Astrocyte of the spinal cord (primary cell): ENCODE results near the gene DISC1.

ENCODE experiments used
- DNase-seq: peaks from one replicate; pipeline ENCODE4 v3.0.0; 2011; ENCODE audit warnings: low read depth, low spot score
- H3K4me3 ChIP-seq: 2 replicates; pipeline ENCODE4 v1.5.1; 2011; ENCODE audit warnings: low read depth, mild to moderate bottlenecking, low read length, moderate library complexity
- in situ Hi-C: cut with HindIII; loops from 2 replicates; pipeline ENCODE4 v1.10.0; 2017; ENCODE audit warnings: low sequenced_read_pairs
- TF ChIP-seq, protein P1 (sequence below): IDR thresholded peaks from 2 replicates; pipeline ENCODE4 v1.5.1; 2012; ENCODE audit warnings: low read depth, mild to moderate bottlenecking, low read length, inconsistent platforms

DISC1 gene

GRCh38 chr1:231604276-231604621 is 22.3 kb upstream of the DISC1 start:
- H3K4me3 ChIP-seq, result no peak overlapping the region
- in situ Hi-C loops, result no loop called here
- DNase-seq, result no peak
- TF ChIP-seq, protein P1, sequence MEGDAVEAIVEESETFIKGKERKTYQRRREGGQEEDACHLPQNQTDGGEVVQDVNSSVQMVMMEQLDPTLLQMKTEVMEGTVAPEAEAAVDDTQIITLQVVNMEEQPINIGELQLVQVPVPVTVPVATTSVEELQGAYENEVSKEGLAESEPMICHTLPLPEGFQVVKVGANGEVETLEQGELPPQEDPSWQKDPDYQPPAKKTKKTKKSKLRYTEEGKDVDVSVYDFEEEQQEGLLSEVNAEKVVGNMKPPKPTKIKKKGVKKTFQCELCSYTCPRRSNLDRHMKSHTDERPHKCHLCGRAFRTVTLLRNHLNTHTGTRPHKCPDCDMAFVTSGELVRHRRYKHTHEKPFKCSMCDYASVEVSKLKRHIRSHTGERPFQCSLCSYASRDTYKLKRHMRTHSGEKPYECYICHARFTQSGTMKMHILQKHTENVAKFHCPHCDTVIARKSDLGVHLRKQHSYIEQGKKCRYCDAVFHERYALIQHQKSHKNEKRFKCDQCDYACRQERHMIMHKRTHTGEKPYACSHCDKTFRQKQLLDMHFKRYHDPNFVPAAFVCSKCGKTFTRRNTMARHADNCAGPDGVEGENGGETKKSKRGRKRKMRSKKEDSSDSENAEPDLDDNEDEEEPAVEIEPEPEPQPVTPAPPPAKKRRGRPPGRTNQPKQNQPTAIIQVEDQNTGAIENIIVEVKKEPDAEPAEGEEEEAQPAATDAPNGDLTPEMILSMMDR, result no peak

DNA sequence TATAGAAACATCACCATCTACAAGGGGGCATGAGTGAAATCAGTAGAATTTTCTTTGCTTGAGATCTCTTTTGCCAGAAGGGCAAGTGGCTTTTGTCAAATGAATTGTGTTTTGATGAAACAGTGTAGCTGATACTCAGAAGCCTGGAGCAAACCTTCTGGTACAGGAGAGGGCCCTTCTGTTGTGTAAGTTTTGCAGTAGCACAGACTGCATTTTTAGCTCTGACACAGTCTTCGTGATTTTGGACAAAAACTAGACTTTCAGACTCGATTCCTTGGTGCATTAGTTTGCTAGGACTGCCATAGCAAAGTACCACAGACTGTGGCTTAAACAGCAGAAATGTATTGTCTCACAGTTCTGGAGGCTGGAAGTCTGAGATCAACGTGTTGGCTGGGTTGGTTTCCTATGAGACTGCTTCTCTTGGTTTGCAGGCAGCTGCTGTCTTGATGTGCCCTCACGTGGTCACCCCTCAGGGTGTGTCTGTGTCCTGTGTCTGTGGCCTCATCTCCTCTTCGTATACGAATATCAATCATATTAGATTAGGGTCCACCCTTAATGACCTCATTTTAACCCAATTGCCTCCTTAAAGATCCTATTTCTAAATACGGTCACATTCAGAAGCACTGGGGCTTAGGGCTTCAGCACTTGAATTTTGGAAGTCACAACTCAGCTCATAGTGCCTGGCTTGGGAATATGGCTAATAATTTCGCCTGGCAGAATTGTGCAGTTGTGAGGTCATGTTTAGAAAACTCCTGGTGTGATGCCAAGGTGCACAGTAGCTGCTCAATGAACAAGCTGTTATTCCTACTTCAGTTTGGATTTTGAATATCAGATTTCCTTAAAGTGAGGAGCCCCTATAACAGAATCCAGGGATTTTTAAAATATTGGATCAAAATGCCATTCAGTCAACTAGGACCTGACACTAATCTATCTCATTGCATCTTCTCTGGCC is 21.2 kb upstream of the DISC1 start:
- TF ChIP-seq, protein P1, result no peak
- no peak for DNase-seq
- in situ Hi-C loops, result no loop called here
- no peak overlapping the region for H3K4me3 ChIP-seq

DNA sequence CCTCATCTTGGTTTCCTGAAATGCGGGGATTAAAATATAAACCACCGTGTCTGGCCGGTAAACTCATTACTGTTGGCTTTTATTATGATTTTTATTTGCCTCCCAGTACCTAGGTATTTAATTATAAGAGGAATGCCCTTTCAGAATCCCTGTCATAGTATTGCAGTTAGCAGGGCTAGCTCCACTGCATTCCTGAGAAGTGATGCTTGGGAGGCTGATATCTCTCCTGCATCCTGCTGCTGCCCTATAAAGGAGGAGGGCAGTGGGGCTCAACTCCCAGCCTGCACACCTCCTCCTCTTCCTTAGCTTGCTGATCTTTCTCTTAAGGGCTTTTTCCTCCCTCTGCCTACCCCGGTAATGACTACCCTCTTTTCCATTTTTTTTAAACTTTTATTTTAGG is 19.9 kb upstream of the DISC1 start:
- H3K4me3 ChIP-seq, result no peak overlapping the region
- TF ChIP-seq, protein P1, result no peak
- no peak for DNase-seq
- in situ Hi-C loops, result no loop called here

DNA sequence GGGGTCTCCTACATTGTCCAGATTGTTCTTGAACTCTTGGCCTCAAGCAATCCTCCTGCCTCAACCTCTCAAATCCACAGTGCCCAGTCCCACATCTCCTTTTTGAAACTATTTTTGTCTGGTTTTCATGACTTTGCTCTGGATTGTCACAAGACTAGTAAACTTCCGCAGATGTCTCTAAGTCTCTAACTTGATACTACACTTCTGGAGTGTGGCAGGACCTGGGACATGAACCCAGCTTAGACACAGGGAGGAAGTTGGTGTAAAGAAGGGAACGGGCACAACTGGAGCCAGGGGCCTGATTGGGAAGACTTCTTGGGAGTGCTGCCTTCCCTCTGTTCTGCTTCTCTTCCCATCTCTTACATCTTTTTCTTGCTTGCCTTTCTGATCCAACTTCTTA is 16.2 kb upstream of the DISC1 start:
- H3K4me3 ChIP-seq, result no peak overlapping the region
- in situ Hi-C loops, result no loop called here
- no peak for DNase-seq
- TF ChIP-seq, protein P1, result no peak

DNA sequence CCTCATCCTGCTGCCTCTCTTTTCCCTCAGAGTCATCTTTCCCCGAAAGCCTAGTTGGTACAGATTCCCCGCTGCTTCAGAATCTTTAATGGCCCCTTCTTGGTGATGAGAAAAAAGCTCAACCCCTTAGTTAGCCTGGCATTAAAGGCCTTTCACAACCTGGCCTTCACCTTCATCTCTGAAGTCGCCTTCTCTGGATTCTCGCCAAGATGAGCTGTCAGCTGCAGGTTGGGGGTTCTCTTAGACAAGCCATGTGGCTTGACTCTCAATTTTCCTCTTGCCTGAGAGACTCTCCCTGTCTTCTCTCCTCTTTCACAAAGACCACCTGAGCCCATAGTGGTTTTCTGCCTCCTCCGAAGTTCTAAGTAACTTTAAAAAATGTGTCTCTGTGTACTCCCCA is 15.5 kb upstream of the DISC1 start:
- no peak overlapping the region for H3K4me3 ChIP-seq
- no peak for DNase-seq
- TF ChIP-seq, protein P1, result no peak
- in situ Hi-C loops, result no loop called here

- in situ Hi-C loops, result no loop called here
- no peak overlapping the region for H3K4me3 ChIP-seq
- TF ChIP-seq, protein P1, result no peak
- no peak for DNase-seq
These were observed 14.7 kb upstream of the DISC1 start for GRCh38 chr1:231611851-231612250.
